K562 (cell line): Measurements from ENCODE around the gene ETV2. TPM values are rescaled to one million over a fixed set of nuclear protein-coding genes. Genes with fewer than 3 reads are reported as not detected.

Experiments
- ARNT ChIP-seq, 2 experiments: fragments of 450-650 bp; IDR thresholded peaks; 2 replicates each; pipeline ENCODE4 v1.6.1; 2016; ENCODE audit warnings: mild to moderate bottlenecking in 1 of 2
- CCAR2 ChIP-seq: fragments of 200-400 bp; formaldehyde crosslinking; IDR thresholded peaks from 2 replicates; pipeline ENCODE4 v1.6.1; 2017; ENCODE audit warnings: mild to moderate bottlenecking, low read depth, low read length
- CHCHD3 ChIP-seq: fragments of 250-450 bp; sonication (Bioruptor Pico); IDR thresholded peaks from 2 replicates; pipeline ENCODE4 v2.1.2; 2022; ENCODE audit warnings: mild to moderate bottlenecking
- GATAD2B ChIP-seq: fragments of 450-650 bp; IDR thresholded peaks from 2 replicates; pipeline ENCODE4 v1.6.1; 2017; ENCODE audit warnings: mild to moderate bottlenecking, borderline replicate concordance
- KLF16 ChIP-seq: IDR thresholded peaks from 2 replicates; pipeline ENCODE4 v1.6.1; 2016; ENCODE audit warnings: antibody characterized with exemption
- MAX ChIP-seq: sonication (generic); formaldehyde crosslinking; IDR thresholded peaks from 2 replicates; pipeline ENCODE4 v1.9.0; 2022; ENCODE audit warnings: mild to moderate bottlenecking, missing genetic modification reagents
- MBD2 ChIP-seq: sonication (generic); IDR thresholded peaks from 2 replicates; pipeline ENCODE4 v1.6.1; 2016; ENCODE audit warnings: low read depth, borderline replicate concordance
- MCM5 ChIP-seq: fragments of 450-650 bp; IDR thresholded peaks from 2 replicates; pipeline ENCODE4 v1.6.1; 2016; ENCODE audit warnings: low read depth
- NEUROD1 ChIP-seq: fragments of 150-350 bp; IDR thresholded peaks from 2 replicates; pipeline ENCODE4 v1.6.1; 2014; ENCODE audit warnings: borderline replicate concordance, low read length, low read depth; ENCODE audit not compliant: partially characterized antibody
- NR2F6 ChIP-seq: fragments of 450-650 bp; formaldehyde crosslinking; IDR thresholded peaks from 2 replicates; pipeline ENCODE4 v1.4.0; 2020; ENCODE audit warnings: mild to moderate bottlenecking
- PRMT5 ChIP-seq: sonication (generic); formaldehyde crosslinking; IDR thresholded peaks from 2 replicates; pipeline ENCODE4 v1.5.0; 2020; ENCODE audit warnings: missing genetic modification reagents
- PRPF4 ChIP-seq: fragments of 200-400 bp; formaldehyde crosslinking; IDR thresholded peaks from one replicate; pipeline ENCODE4 v1.6.1; 2017; ENCODE audit warnings: low read length, low read depth, mild to moderate bottlenecking; ENCODE audit not compliant: insufficient read depth, poor library complexity, severe bottlenecking
- RNF2 ChIP-seq: sonication (generic); IDR thresholded peaks from 2 replicates; pipeline ENCODE4 v1.6.1; 2016
- RUNX1 ChIP-seq: sonication (generic); IDR thresholded peaks from 2 replicates; pipeline ENCODE4 v1.6.1; 2016; ENCODE audit warnings: antibody characterized with exemption, low read depth
- SMARCA5 ChIP-seq: fragments of 450-650 bp; IDR thresholded peaks from 2 replicates; pipeline ENCODE4 v1.6.1; 2016
- STAT5B ChIP-seq: fragments of 250-450 bp; sonication (Bioruptor Pico); IDR thresholded peaks from 2 replicates; pipeline ENCODE4 v1.8.0; 2021; ENCODE audit warnings: mild to moderate bottlenecking, inconsistent platforms
- TCF7 ChIP-seq: sonication (generic); IDR thresholded peaks from 2 replicates; pipeline ENCODE4 v1.6.1; 2016; ENCODE audit warnings: antibody characterized with exemption, borderline replicate concordance
- TCF7L2 ChIP-seq: fragments of 150-350 bp; IDR thresholded peaks from 2 replicates; pipeline ENCODE4 v1.6.1; 2016; ENCODE audit warnings: low read depth, mild to moderate bottlenecking, low read length, moderate library complexity
- TGIF2 ChIP-seq: sonication (generic); formaldehyde crosslinking; IDR thresholded peaks from 2 replicates; pipeline ENCODE4 v1.8.1; 2022; ENCODE audit warnings: mild to moderate bottlenecking, missing genetic modification reagents, moderate library complexity
- THAP7 ChIP-seq: fragments of 250-450 bp; sonication (Bioruptor Pico); IDR thresholded peaks from 2 replicates; pipeline ENCODE4 v1.5.0; 2021
- THRAP3 ChIP-seq: fragments of 450-650 bp; IDR thresholded peaks from 2 replicates; pipeline ENCODE4 v1.6.1; 2016; ENCODE audit warnings: mild to moderate bottlenecking, inconsistent platforms, borderline replicate concordance
- TOE1 ChIP-seq, 2 experiments: fragments of 450-650 bp in 1 of 2; sonication (generic) in 1 of 2; formaldehyde crosslinking in 1 of 2; IDR thresholded peaks; 2 replicates each; pipeline versions ENCODE4 v1.7.1 to v1.8.0; 2016 to 2022; ENCODE audit warnings: borderline replicate concordance in 2 of 2, mild to moderate bottlenecking in 2 of 2, antibody characterized with exemption in 1 of 2, inconsistent platforms in 1 of 2, low read depth in 1 of 2, missing genetic modification reagents in 1 of 2, moderate library complexity in 1 of 2
- ZFP30 ChIP-seq: fragments of 250-450 bp; sonication (Bioruptor Pico); IDR thresholded peaks from 2 replicates; pipeline ENCODE4 v1.8.0; 2022; ENCODE audit warnings: moderate library complexity, mild to moderate bottlenecking, inconsistent platforms, borderline replicate concordance
- ZNF282 ChIP-seq: sonication (generic); formaldehyde crosslinking; IDR thresholded peaks from 2 replicates; pipeline ENCODE4 v1.8.1; 2023; ENCODE audit warnings: missing genetic modification reagents
- ZNF41 ChIP-seq: fragments of 250-450 bp; sonication (Bioruptor Pico); conservative IDR thresholded peaks from 2 replicates; pipeline ENCODE4 v1.4.0; 2020; ENCODE audit warnings: mild to moderate bottlenecking
- ZNF518B ChIP-seq: fragments of 250-450 bp; sonication (Bioruptor Pico); IDR thresholded peaks from 2 replicates; pipeline ENCODE4 v1.5.0; 2021; ENCODE audit warnings: mild to moderate bottlenecking, moderate library complexity
- polyA plus RNA-seq, 8 experiments: library from polyadenylated mRNA; depleted of rRNA in 4 of 8; stranded (reverse) in 5 of 8; unstranded in 3 of 8; fragments of >200 nt; fragmentation: Nextera tagmentation in 2 of 8; fragmentation: Illumina TruSeq in 1 of 8; extraction: Ambion mirVana in 2 of 8; extraction: Trizol in 1 of 8; gene quantifications; 2 replicates each; pipeline versions ENCODE4 v1.2.1 to v1.2.3, GENCODE V29; 2011 to 2014; ENCODE audit warnings: inconsistent platforms in 1 of 8, missing spikeins in 1 of 8
- total RNA-seq, 7 experiments: library from RNA; depleted of rRNA in 6 of 7; stranded (reverse); fragments of >200 nt in 6 of 7; fragmentation: Illumina TruSeq in 2 of 7; extraction: Trizol in 2 of 7; gene quantifications; 2 replicates each; pipeline versions ENCODE4 v1.2.1 to v1.2.3, GENCODE V29; 2011 to 2021; ENCODE audit warnings: low replicate concordance in 1 of 7

ETV2 gene
- total and polyA plus RNA-seq, 9 of the 15 experiments (the other 6 are each of a cell fraction or from before 2014, with no cell fraction given): 0.11 to 3.7 (median 0.55) TPM

GRCh38 chr19:35612559-35613321 is 28.8 kb upstream of the ETV2 start, which contains the start of gene HAUS5 (continued):
- TF ChIP-seq GATAD2B (no peak), CCAR2 (no peak), NR2F6 (CRISPR knock-in tag) (0 out of 2 replicates have a peak, but pooled peaks have one; percentile 23), STAT5B (no peak), THAP7 (CRISPR knock-in tag) (no peak), THRAP3 (no peak), MBD2 (peak; percentile 73; the same call in 1 of the 2 replicates), TOE1 (IDR thresholded peaks at IDR 0.05; ENCODE audit: borderline replicate concordance) (0 out of 2 replicates have a peak, but pooled peaks have one; percentile 26), TOE1 (CRISPR knock-in tag; IDR thresholded peaks at IDR 0.05; ENCODE audit: borderline replicate concordance, low read depth) (no peak), TCF7L2 (no peak), RNF2 (0 out of 2 replicates have a peak, but pooled peaks have one; percentile 48), ZNF41 (CRISPR knock-in tag) (no peak), KLF16 (no peak), SMARCA5 (no peak), ZFP30 (CRISPR knock-in tag) (no peak), NEUROD1 (peak; percentile 32), MAX (CRISPR knock-in tag) (peak; percentile 82), RUNX1 (no peak), PRMT5 (no peak), CHCHD3 (CRISPR knock-in tag) (no peak), ZNF282 (CRISPR knock-in tag) (no peak), PRPF4 (no peak), MCM5 (no peak), TGIF2 (CRISPR knock-in tag) (no peak), ZNF518B (CRISPR knock-in tag) (no peak), ARNT (IDR thresholded peaks at IDR 0.05) (no peak), TCF7 (no peak)
